Renal cortical epithelial cell (primary cell): ENCODE results near the gene MARK3. TPM values are rescaled to one million over a fixed set of nuclear protein-coding genes. Genes with fewer than 3 reads are reported as not detected.

Experiments used
- DNase-seq: peaks from one replicate; pipeline ENCODE4 v3.0.0-alpha.2; 2011; ENCODE audit warnings: low read depth
- total RNA-seq: library from RNA; depleted of rRNA; stranded (reverse); fragments of >200 nt; gene quantifications from 2 replicates; pipeline ENCODE4 v1.2.3, GENCODE V29; 2014

MARK3 gene
- total RNA-seq, 1 donor from 2014 or later, result 100 TPM

- no peak for DNase-seq
Observed at GRCh38 chr14:103488071-103488470, 102.9 kb downstream of the MARK3 start.

GRCh38 chr14:103488960-103489359 is 103.7 kb downstream of the MARK3 start:
- DNase-seq, result no peak

GRCh38 chr14:103489621-103490020 is 104.4 kb downstream of the MARK3 start:
- no peak for DNase-seq

GRCh38 chr14:103491691-103492090 is 106.5 kb downstream of the MARK3 start:
- DNase-seq, result no peak

- no peak for DNase-seq
Observed at GRCh38 chr14:103492156-103492925, 107.1 kb downstream of the MARK3 start.

GRCh38 chr14:103495854-103496253 is 110.6 kb downstream of the MARK3 start:
- DNase-seq, result no peak

GRCh38 chr14:103496776-103497175 is 111.6 kb downstream of the MARK3 start:
- no peak for DNase-seq

GRCh38 chr14:103499709-103500108 is 114.5 kb downstream of the MARK3 start:
- no peak for DNase-seq

- peak; percentile 67 for DNase-seq
Observed at GRCh38 chr14:103500148-103500990, 115.2 kb downstream of the MARK3 start.

- no peak for DNase-seq
Observed at GRCh38 chr14:103501041-103501870, 116.0 kb downstream of the MARK3 start.

GRCh38 chr14:103501921-103502669 is 116.9 kb downstream of the MARK3 start:
- no peak for DNase-seq

- no peak for DNase-seq
Observed at GRCh38 chr14:103502877-103503276, 117.7 kb downstream of the MARK3 start.

GRCh38 chr14:103503296-103503695 is 118.1 kb downstream of the MARK3 start:
- no peak for DNase-seq

GRCh38 chr14:103504991-103505565 is 119.9 kb downstream of the MARK3 start:
- no peak for DNase-seq

GRCh38 chr14:103507751-103508150 is 122.5 kb downstream of the MARK3 start:
- no peak for DNase-seq

- DNase-seq, result no peak
Observed at GRCh38 chr14:103508521-103509329, 123.5 kb downstream of the MARK3 start.

GRCh38 chr14:103509864-103510723 is 124.9 kb downstream of the MARK3 start:
- DNase-seq, result no peak

- no peak for DNase-seq
Observed at GRCh38 chr14:103510724-103511693, 125.8 kb downstream of the MARK3 start.
